Right lobe of liver (tissue), 4 donors: ENCODE data around the gene EXOSC5.

ENCODE experiments used
- POLR2A ChIP-seq: fragments of 450-650 bp; IDR thresholded peaks from one replicate; pipeline ENCODE4 v1.6.1; 2017; ENCODE audit warnings: antibody characterized with exemption, mild to moderate bottlenecking
- TF ChIP-seq, protein P1 (sequence below), 4 donors: fragments of 200-600 bp in 3 of 4; fragments of 450-650 bp in 1 of 4; IDR thresholded peaks; one replicate each; pipeline versions ENCODE4 v1.5.1 to v1.8.0; 2016 to 2022; ENCODE audit warnings: antibody characterized with exemption in 4 of 4, mild to moderate bottlenecking in 2 of 4
- donor health status: DM: no; HTN: no; CAD: no.
- donor health status: DM: no; HTN: no; CAD: no.
- donor health status: DM: no; HTN: yes; CAD: no.

DNA sequence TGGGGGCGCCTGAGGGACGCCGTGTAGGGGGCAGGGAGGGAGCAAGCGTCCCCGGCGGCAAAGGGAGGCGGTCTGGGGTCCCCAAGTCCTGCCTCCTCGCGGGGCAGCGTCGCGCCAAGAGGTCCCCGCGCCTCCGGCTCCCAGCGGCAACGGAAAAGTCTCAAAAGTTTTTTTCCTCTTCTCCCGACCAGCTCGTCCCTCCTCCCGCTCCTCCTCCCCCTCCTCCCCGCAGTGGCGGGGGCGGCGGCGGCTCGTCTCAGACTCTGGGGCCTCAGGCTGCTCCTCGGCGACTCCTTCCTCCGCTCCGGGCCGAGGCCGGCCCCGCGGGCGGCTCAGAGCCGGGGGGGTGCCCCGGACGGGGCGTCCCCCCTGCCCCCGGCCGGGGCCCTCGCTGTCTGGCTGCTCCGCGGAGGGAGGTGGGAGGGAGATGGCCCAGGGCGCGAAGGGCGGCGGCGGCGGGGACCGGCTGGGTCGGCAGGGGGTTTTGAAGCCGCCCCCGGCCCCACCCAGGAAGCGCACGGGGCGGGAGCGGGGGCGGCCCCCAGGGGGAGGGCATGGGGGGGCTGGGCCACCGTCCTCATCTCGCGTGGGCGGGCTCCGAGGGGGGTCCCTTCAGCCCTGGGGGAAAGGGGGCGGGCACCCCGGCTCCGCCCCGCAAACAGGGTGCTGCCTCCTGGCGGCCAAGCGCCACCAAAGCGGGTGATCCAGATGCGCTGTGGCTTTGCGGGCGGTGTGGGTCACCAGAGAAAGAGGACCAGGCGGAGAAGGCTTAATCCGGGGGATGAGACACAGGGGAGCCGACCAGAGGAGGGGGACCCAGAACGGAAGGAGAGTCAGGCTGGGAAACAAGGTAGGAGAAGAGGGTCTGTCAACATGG, 43.5 kb downstream of the EXOSC5 start, which contains the start of gene TGFB1:
- TF ChIP-seq, protein P1, sequence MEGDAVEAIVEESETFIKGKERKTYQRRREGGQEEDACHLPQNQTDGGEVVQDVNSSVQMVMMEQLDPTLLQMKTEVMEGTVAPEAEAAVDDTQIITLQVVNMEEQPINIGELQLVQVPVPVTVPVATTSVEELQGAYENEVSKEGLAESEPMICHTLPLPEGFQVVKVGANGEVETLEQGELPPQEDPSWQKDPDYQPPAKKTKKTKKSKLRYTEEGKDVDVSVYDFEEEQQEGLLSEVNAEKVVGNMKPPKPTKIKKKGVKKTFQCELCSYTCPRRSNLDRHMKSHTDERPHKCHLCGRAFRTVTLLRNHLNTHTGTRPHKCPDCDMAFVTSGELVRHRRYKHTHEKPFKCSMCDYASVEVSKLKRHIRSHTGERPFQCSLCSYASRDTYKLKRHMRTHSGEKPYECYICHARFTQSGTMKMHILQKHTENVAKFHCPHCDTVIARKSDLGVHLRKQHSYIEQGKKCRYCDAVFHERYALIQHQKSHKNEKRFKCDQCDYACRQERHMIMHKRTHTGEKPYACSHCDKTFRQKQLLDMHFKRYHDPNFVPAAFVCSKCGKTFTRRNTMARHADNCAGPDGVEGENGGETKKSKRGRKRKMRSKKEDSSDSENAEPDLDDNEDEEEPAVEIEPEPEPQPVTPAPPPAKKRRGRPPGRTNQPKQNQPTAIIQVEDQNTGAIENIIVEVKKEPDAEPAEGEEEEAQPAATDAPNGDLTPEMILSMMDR (IDR thresholded peaks at IDR 0.05), result peak; percentile 69 to 86 (median 77)
- TF ChIP-seq POLR2A, result peak; percentile 68
